ENCODE results near the gene RHOH. TPM values are rescaled to one million over a fixed set of nuclear protein-coding genes. Genes with fewer than 3 reads are reported as not detected.

Gene RHOH
- total RNA-seq, 3 donors from 2014 or later (not counting 1 experiment from before 2014, with no cell fraction given) = 195 to 233 (median 195) TPM

DNA sequence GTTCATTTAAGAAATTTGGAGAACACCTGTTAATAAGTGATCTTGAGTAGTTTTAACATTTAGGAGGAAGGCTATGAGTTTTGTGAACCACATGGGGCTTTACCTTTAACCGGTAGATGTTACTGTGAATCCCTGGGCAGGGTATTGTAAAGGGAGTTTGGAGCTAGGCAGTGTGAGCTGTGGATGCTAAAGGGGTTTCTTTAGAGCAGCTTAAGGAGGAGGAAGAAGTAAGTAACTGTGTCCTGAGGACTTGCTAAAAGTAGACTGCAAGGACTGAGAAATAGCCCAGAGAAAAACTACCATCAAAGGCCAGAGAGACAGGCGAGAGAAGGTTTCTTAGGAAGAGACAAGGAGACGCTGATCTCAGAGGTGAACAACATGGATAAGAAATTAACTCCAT lies 5.6 kb downstream of the RHOH start:
- Histone ChIP-seq H3K27ac (ENCODE audit: low read length) (peak overlapping the region; percentile 32), H3K4me3 (ENCODE audit: low read length) (no peak overlapping the region), H3K36me3 (ENCODE audit: control insufficient read depth, insufficient read depth, low read length) (peaks cover 2% of the 10 kb centered on the region), H3K4me1 (ENCODE audit: control insufficient read depth, insufficient read depth, low read length) (peaks cover 55% of the 10 kb centered on the region), H3K9me3 (ENCODE audit: control insufficient read depth, insufficient read depth, low read length) (no peaks in the 10 kb centered on the region), H3K27me3 (ENCODE audit: control insufficient read depth, insufficient read depth, low read length) (no peaks in the 10 kb centered on the region)
- Mint-ChIP-seq H3K27me3 (ENCODE audit: low read depth in 2 of 2) (no peaks in the 10 kb centered on the region), H3K4me1 (peaks cover 91 to 94% of the 10 kb centered on the region in 2 donors), H3K27ac (peak overlapping the region; percentile 99 to 100), H3K36me3 (peaks cover 10% of the 10 kb centered on the region), H3K9me3 (no peaks in the 10 kb centered on the region), H3K4me3 (peak overlapping the region; percentile 100)
- TF ChIP-seq, protein P1, sequence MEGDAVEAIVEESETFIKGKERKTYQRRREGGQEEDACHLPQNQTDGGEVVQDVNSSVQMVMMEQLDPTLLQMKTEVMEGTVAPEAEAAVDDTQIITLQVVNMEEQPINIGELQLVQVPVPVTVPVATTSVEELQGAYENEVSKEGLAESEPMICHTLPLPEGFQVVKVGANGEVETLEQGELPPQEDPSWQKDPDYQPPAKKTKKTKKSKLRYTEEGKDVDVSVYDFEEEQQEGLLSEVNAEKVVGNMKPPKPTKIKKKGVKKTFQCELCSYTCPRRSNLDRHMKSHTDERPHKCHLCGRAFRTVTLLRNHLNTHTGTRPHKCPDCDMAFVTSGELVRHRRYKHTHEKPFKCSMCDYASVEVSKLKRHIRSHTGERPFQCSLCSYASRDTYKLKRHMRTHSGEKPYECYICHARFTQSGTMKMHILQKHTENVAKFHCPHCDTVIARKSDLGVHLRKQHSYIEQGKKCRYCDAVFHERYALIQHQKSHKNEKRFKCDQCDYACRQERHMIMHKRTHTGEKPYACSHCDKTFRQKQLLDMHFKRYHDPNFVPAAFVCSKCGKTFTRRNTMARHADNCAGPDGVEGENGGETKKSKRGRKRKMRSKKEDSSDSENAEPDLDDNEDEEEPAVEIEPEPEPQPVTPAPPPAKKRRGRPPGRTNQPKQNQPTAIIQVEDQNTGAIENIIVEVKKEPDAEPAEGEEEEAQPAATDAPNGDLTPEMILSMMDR (IDR thresholded peaks at IDR 0.05) = no peak
- DNase-seq (peak in 1 of 2 donors; percentile 45), ATAC-seq (no peak)
- WGBS (ENCODE audit: insufficient coverage) = 59% methylated on average over 3 of the region's 3 CpGs
- intact Hi-C loops (cut with micrococcal nuclease) = loop anchor here (5.0 kb wide), 2 partner anchors 50 to 1535 kb away; no protein-coding TSS in a partner anchor

DNA sequence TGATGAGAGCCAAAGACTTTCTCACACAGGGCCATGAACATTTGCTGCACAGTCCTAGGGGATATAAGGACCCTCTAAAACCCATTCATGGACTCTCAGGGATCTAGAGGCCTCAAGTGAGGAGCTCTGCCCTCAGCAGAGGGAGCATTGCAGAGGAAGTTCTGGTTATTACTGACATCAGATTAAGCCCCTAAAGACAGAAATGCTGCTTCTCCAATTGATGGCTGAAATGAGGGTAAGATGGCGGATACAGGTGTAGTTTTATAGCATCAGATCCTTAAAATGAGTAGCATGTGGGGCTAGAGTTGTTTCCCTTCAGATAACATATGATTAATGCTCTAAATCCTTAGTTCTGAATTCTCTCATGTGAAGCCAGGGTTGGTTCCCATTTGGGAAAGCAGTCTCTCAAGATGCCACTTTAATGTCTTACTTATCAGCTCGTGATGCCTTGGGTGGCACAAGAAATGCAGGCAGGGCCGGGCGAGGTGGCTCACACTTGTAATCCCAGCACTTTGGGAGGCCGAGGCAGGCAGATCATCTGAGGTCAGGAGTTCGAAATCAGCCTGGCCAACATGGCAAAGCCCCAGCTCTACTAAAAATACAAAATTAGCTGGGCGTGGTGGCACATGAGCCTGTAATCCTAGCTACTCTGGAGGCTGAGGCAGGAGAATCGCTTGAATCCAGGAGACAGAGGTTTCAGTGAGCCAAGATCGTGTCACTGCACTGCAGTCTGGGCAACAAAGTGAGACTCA lies 7.9 kb downstream of the RHOH start:
- H3K4me3 ChIP-seq (ENCODE audit: low read length) = no peak overlapping the region
- H3K4me1 ChIP-seq (ENCODE audit: control insufficient read depth, insufficient read depth, low read length) = peaks cover 60% of the 10 kb centered on the region
- Mint-ChIP-seq H3K4me3 (peak overlapping the region; percentile 75), H3K4me1 (peaks cover 84 to 88% of the 10 kb centered on the region in 2 donors), H3K27me3 (ENCODE audit: low read depth in 2 of 2) (no peaks in the 10 kb centered on the region), H3K27ac (peak overlapping the region; percentile 71 to 84), H3K36me3 (no peaks in the 10 kb centered on the region), H3K9me3 (no peaks in the 10 kb centered on the region)
- ATAC-seq = no peak
- WGBS (ENCODE audit: insufficient coverage) = 66% methylated on average over 9 of the region's 9 CpGs
- H3K27me3 ChIP-seq (ENCODE audit: control insufficient read depth, insufficient read depth, low read length) = no peaks in the 10 kb centered on the region
- peaks cover 2% of the 10 kb centered on the region for H3K36me3 ChIP-seq (ENCODE audit: control insufficient read depth, insufficient read depth, low read length)
- TF ChIP-seq, protein P1 (IDR thresholded peaks at IDR 0.05) = no peak
- peak overlapping the region; percentile 41 for H3K27ac ChIP-seq (ENCODE audit: low read length)
- DNase-seq = peak in 1 of 2 donors; percentile 46
- intact Hi-C loops (cut with micrococcal nuclease) = loop anchor here (5.0 kb wide), 2 partner anchors 52 to 1537 kb away; no protein-coding TSS in a partner anchor
- H3K9me3 ChIP-seq (ENCODE audit: control insufficient read depth, insufficient read depth, low read length) = no peaks in the 10 kb centered on the region

DNA sequence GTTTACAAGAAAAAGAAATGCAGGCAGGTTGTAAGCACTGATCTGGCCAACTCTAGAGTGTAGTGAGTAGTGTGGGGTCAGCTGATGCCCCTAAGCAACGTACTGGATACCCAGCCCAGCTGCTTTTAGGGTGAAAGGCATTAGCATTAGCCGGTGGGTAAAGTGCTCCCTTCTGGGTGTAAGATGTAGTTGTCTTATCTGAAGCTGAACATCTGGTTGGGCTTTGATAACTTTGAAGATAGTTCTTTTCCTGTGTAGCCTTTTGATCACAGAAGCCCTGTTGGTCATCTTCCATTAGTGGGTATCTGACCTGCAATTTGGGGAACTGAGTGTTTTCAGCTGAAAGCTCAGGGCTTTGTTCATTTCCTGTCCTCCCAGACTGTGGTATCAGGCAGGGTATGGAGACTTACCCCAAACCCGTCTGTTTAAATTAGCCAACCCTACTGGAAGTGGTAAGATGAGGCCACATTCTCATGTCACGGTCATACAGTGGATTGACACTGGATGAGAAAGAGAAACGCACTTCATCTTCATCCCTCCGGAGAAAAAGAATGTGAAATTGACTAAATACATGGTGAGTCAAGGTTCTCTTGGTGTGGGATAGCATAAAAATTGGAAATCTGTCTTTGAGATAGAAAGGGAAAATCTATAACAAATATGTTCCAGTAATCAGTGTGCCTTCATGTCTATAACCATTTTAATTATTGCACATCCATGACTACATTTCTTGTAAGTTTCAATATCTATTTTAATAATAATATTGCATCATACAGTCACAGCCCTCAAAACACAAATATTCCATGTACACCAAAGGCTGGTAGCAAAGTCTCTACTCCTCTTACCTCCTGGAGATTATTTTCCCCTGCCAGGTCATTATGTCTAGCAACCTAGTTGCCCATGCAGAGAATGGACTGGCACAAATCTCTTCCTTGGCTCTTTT lies 8.7 kb downstream of the RHOH start:
- Histone ChIP-seq H3K4me3 (ENCODE audit: low read length) (no peak overlapping the region), H3K36me3 (ENCODE audit: control insufficient read depth, insufficient read depth, low read length) (peaks cover 5% of the 10 kb centered on the region), H3K9me3 (ENCODE audit: control insufficient read depth, insufficient read depth, low read length) (no peaks in the 10 kb centered on the region), H3K27me3 (ENCODE audit: control insufficient read depth, insufficient read depth, low read length) (no peaks in the 10 kb centered on the region), H3K27ac (ENCODE audit: low read length) (peak overlapping the region; percentile 41), H3K4me1 (ENCODE audit: control insufficient read depth, insufficient read depth, low read length) (peaks cover 57% of the 10 kb centered on the region)
- 3% methylated on average over 4 of the region's 6 CpGs for WGBS (ENCODE audit: insufficient coverage)
- ATAC-seq (peak; percentile 29 to 77 (median 52)), DNase-seq (peak in 1 of 2 donors; percentile 66)
- TF ChIP-seq, protein P1 (IDR thresholded peaks at IDR 0.05) = no peak
- Mint-ChIP-seq H3K9me3 (no peaks in the 10 kb centered on the region), H3K27me3 (ENCODE audit: low read depth in 2 of 2) (no peaks in the 10 kb centered on the region), H3K27ac (peak overlapping the region; percentile 71 to 84), H3K36me3 (no peaks in the 10 kb centered on the region), H3K4me1 (peaks cover 84 to 88% of the 10 kb centered on the region in 2 donors), H3K4me3 (peak overlapping the region; percentile 75)
- intact Hi-C loops (cut with micrococcal nuclease) = no loop called here
